ENCODE results near the gene SYT7. TPM values are rescaled to one million over a fixed set of nuclear protein-coding genes. Genes with fewer than 3 reads are reported as not detected.

Gene SYT7
- total RNA-seq, 4 donors from 2014 or later, result 5.4 to 8.4 (median 7.5) TPM

DNA sequence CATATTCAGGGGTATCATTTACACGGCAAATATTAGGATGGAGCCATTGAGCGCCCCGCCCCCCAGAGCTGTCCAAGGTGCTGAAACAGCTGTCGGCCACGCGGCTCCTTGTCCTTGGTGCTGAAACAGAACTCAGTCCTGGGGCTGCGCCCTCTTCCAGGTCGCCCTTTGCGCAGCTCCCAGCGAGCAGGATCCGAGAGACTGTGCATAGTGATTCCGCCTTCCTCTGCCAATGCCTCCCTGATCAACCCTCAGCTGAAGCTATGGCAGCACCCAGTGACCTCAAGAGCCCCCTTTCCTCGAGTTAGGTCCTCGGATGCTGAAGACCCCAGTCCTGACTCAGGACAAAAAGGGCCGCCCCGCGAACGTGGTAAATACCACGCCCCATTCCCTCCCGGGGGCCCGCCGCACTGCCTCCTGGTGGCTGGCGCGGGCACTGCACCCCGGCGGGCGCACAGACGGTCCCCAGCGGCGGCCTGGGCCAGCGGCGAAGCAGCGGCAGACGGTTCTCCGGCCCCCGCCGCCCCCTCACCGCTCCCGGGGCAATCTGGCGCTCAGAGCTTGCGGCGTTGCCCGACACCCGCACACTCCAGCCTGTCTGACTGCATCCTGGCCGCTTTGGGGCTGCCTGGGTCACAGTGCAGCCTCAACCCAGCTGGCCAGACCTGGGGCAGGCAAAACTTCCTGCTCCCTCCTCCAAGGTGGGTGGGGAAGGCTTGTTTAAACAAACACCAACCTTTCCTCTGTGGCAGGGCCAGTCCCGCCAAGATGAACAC lies 13.4 kb downstream of the SYT7 start:
- no peaks in the 10 kb centered on the region for H3K9me3 ChIP-seq
- TF ChIP-seq EP300 (IDR thresholded peaks at IDR 0.05) (no peak), POLR2AphosphoS5 (IDR thresholded peaks at IDR 0.05) (peak in 2 of 3 donors; percentile 66 to 99)
- TF ChIP-seq, protein P1, sequence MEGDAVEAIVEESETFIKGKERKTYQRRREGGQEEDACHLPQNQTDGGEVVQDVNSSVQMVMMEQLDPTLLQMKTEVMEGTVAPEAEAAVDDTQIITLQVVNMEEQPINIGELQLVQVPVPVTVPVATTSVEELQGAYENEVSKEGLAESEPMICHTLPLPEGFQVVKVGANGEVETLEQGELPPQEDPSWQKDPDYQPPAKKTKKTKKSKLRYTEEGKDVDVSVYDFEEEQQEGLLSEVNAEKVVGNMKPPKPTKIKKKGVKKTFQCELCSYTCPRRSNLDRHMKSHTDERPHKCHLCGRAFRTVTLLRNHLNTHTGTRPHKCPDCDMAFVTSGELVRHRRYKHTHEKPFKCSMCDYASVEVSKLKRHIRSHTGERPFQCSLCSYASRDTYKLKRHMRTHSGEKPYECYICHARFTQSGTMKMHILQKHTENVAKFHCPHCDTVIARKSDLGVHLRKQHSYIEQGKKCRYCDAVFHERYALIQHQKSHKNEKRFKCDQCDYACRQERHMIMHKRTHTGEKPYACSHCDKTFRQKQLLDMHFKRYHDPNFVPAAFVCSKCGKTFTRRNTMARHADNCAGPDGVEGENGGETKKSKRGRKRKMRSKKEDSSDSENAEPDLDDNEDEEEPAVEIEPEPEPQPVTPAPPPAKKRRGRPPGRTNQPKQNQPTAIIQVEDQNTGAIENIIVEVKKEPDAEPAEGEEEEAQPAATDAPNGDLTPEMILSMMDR (IDR thresholded peaks at IDR 0.05), result peak in 1 of 2 donors; percentile 49
- no peak overlapping the region for H3K4me3 ChIP-seq
- H3K27ac ChIP-seq, result no peak overlapping the region
- no peaks in the 10 kb centered on the region for H3K36me3 ChIP-seq
- peaks cover 58% of the 10 kb centered on the region for H3K27me3 ChIP-seq
- DNase-seq (ENCODE audit: low spot score in 2 of 2), result peak in 1 of 2 donors; percentile 91
- 0% methylated on average over 5 of the region's 46 CpGs for WGBS
- H3K4me1 ChIP-seq, result peaks cover 5% of the 10 kb centered on the region

DNA sequence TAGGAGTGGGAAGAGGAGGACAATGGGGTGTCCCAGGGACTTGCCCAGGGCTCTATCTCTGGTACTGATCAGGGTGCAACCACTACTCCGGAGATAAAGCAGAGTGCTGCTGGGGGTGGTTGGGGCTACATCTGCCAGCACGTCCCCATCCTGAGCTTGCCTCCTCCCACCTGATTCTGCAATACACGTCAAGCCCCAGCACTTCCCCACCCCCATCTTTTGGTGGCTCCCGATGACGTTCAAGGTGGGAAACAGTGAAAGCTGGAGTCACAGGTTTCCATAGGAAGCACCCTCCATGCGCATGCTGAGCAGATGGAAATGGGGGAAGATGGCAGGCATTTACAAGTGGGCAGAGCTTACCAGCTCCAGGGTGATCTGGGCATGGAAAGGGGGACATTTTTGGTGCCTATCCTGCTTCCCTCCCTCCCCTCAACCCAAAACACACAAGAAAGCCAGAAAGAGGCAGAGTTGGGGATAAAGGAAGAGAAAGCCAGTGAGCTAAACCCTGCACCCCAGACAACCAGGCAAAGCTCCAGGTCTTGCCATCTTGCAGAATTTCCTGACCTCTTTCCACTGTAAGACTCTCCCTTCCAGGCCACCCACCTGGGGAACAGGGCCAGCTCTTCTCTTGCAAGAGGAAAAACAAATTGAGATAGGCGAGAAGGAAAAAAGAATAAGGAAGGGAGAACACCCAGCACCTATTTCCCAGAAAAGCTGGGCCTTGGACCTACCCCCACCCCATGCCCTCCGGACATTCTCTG lies 15.8 kb downstream of the SYT7 start:
- no peaks in the 10 kb centered on the region for H3K36me3 ChIP-seq
- H3K4me1 ChIP-seq, result peaks cover 5% of the 10 kb centered on the region
- no peak for DNase-seq (ENCODE audit: low spot score in 2 of 2)
- peaks cover 44% of the 10 kb centered on the region for H3K27me3 ChIP-seq
- no peak overlapping the region for H3K27ac ChIP-seq
- no peak overlapping the region for H3K4me3 ChIP-seq
- no peaks in the 10 kb centered on the region for H3K9me3 ChIP-seq
- TF ChIP-seq EP300 (IDR thresholded peaks at IDR 0.05) (no peak), POLR2AphosphoS5 (IDR thresholded peaks at IDR 0.05) (no peak), POLR2A (IDR thresholded peaks at IDR 0.05) (no peak)
- TF ChIP-seq, protein P1 (IDR thresholded peaks at IDR 0.05), result no peak
- 51% methylated on average over 8 of the region's 8 CpGs for WGBS

DNA sequence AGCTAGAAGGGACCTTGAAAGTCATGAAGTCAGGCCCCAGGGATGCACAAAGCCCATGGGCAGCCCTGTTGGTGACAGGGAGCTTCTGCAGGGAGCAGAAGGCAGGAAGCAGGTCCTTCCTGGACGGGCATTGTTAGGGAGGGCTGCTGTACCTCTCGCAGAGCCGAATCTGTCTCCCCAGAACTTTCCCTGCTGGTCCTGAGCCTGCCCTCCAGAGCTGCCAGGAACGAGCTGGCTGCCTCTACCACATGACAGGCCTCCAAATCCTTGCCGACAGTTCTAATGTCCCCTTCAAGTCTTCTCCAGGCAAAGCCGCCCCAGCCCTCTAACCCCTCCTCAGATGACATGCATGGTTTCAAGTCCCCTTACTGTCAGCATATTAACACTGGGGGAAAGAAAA lies 20.1 kb downstream of the SYT7 start:
- Histone ChIP-seq H3K27ac (no peak overlapping the region), H3K27me3 (peaks cover 56% of the 10 kb centered on the region), H3K36me3 (no peaks in the 10 kb centered on the region), H3K4me3 (no peak overlapping the region), H3K4me1 (peaks cover under 1% of the 10 kb centered on the region), H3K9me3 (no peaks in the 10 kb centered on the region)
- TF ChIP-seq EP300 (IDR thresholded peaks at IDR 0.05) (no peak), POLR2A (IDR thresholded peaks at IDR 0.05) (no peak), POLR2AphosphoS5 (IDR thresholded peaks at IDR 0.05) (no peak)
- TF ChIP-seq, protein P1 (IDR thresholded peaks at IDR 0.05), result no peak
- DNase-seq (ENCODE audit: low spot score in 2 of 2), result no peak
- WGBS, result 67% methylated on average over 5 of the region's 6 CpGs

DNA sequence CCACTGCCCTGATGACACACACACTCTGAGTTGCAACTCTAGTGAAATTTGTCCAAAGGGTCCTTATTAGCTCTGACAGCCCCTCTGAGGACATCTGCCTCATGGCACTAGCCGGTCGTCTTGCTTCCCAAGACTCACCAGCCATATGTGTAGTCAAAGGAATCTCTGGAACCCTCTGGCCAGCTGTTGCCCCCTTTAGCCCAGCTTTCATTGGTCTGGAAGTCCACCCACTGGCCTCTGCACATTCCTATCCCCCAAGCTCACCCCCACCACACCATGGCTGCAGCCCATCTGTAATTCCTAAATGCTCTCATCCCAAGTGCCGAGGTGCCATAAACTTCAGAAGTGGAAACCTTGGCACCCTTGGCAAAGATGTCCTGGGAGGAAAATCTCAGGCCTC lies 24.3 kb downstream of the SYT7 start:
- 58% methylated on average over 3 of the region's 3 CpGs for WGBS
- TF ChIP-seq EP300 (IDR thresholded peaks at IDR 0.05) (no peak), POLR2AphosphoS5 (IDR thresholded peaks at IDR 0.05) (no peak), POLR2A (IDR thresholded peaks at IDR 0.05) (no peak)
- TF ChIP-seq, protein P1 (IDR thresholded peaks at IDR 0.05), result no peak

DNA sequence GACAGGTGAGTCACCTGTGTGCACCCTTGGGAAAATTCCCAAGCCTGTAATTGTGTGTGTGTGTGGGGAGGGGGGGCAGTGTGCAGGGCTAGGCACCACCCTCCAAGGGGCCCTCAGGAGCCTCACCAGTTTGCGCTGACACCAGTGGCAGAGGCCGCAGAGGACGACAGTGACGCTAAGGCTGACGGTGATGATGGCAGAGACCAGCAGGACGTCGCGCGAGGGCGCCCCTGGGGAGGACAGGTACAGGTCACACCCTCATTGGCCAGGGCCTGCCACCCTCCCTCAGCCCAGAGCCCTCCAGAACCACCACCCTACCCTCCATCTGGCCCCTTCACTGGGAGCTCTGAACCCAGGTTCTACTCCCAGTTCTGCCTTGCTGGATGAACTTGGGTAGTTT lies 24.9 kb downstream of the SYT7 start:
- TF ChIP-seq POLR2AphosphoS5 (IDR thresholded peaks at IDR 0.05) (no peak), EP300 (IDR thresholded peaks at IDR 0.05) (no peak), POLR2A (IDR thresholded peaks at IDR 0.05) (no peak)
- TF ChIP-seq, protein P1 (IDR thresholded peaks at IDR 0.05), result no peak
- 64% methylated on average over 10 of the region's 10 CpGs for WGBS
- Histone ChIP-seq H3K4me3 (no peak overlapping the region), H3K9me3 (no peaks in the 10 kb centered on the region), H3K27me3 (peaks cover 89% of the 10 kb centered on the region), H3K36me3 (no peaks in the 10 kb centered on the region), H3K4me1 (peaks cover 9% of the 10 kb centered on the region), H3K27ac (no peak overlapping the region)
- no peak for DNase-seq (ENCODE audit: low spot score in 2 of 2)

More for the DNA sequence above, 24.3 kb downstream of the SYT7 start:
- peaks cover 9% of the 10 kb centered on the region for H3K4me1 ChIP-seq
- no peak for DNase-seq (ENCODE audit: low spot score in 2 of 2)
- H3K27ac ChIP-seq, result no peak overlapping the region
- no peaks in the 10 kb centered on the region for H3K9me3 ChIP-seq
- H3K4me3 ChIP-seq, result no peak overlapping the region
- H3K27me3 ChIP-seq, result peaks cover 82% of the 10 kb centered on the region
- no peaks in the 10 kb centered on the region for H3K36me3 ChIP-seq
